Loucy (cell line): ENCODE measurements around the gene PRR23E.

Experiments
- EZH2phosphoT487 ChIP-seq: fragments of 200-600 bp; IDR thresholded peaks from 2 replicates; pipeline ENCODE4 v1.6.1; 2018; ENCODE audit warnings: antibody characterized with exemption, mild to moderate bottlenecking, moderate library complexity, borderline replicate concordance
- TF ChIP-seq, protein P1 (sequence below): fragments of 200-600 bp; sonication (generic); conservative IDR thresholded peaks from 2 replicates; pipeline ENCODE4 v1.5.1; 2014; ENCODE audit warnings: mild to moderate bottlenecking, antibody characterized with exemption, low read length

DNA sequence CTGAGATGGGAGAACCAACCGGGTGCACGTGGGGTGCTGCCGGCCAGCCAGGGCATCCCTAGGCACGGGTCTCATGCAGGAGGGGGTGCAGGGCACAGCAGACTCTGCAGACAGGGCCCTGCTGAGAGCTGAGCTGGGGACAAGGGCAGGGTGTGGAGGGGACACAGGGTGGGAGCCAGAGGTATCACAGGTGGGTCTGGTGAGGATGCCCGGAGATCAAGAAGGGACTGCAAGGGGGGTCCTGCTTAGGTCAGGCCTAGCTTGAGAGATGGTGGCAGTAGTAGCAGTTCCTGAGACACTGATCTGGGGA is 39.5 kb upstream of the PRR23E start:
- TF ChIP-seq, protein P1, sequence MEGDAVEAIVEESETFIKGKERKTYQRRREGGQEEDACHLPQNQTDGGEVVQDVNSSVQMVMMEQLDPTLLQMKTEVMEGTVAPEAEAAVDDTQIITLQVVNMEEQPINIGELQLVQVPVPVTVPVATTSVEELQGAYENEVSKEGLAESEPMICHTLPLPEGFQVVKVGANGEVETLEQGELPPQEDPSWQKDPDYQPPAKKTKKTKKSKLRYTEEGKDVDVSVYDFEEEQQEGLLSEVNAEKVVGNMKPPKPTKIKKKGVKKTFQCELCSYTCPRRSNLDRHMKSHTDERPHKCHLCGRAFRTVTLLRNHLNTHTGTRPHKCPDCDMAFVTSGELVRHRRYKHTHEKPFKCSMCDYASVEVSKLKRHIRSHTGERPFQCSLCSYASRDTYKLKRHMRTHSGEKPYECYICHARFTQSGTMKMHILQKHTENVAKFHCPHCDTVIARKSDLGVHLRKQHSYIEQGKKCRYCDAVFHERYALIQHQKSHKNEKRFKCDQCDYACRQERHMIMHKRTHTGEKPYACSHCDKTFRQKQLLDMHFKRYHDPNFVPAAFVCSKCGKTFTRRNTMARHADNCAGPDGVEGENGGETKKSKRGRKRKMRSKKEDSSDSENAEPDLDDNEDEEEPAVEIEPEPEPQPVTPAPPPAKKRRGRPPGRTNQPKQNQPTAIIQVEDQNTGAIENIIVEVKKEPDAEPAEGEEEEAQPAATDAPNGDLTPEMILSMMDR = no peak
- TF ChIP-seq EZH2phosphoT487 = no peak
